ENCODE data around the gene ABO.

- no peak for TF ChIP-seq CTCF (conservative IDR thresholded peaks at IDR 0.05; ENCODE audit: low read length)
- TF ChIP-seq EZH2phosphoT487 (IDR thresholded peaks at IDR 0.05; ENCODE audit: borderline replicate concordance): no peak
Observed at GRCh38 chr9:133277467-133277866, 2.5 kb upstream of the ABO start.

All from Loucy (cell line).